Body of pancreas (tissue), 4 donors: ENCODE measurements around the gene KLRD1. TPM values are rescaled to one million over a fixed set of nuclear protein-coding genes. Genes with fewer than 3 reads are reported as not detected.

Source experiments
- ATAC-seq: fragments of 150-250 bp; one replicate; pipeline ENCODE4 v1.9.1; 2016
- DNase-seq, 4 donors: peaks; one replicate each; pipeline ENCODE4 v3.0.0-alpha.2; 2019
- H3K27ac ChIP-seq, 4 donors: fragments of 200-600 bp; sonication (generic); 1 replicate in 3 of 4; 2 replicates in 1 of 4; pipeline versions ENCODE4 v1.5.1 to v1.6.1; 2016 to 2019; ENCODE audit warnings: mild to moderate bottlenecking in 1 of 4, mixed read lengths in 1 of 4, moderate library complexity in 1 of 4
- H3K27me3 ChIP-seq, 2 donors: fragments of 200-600 bp; sonication (generic); one replicate each; pipeline ENCODE4 v1.6.0; 2016; ENCODE audit warnings: mild to moderate bottlenecking in 1 of 2
- H3K36me3 ChIP-seq, 2 donors: fragments of 200-600 bp; sonication (generic); replicated peaks in 1 of 2; 2 replicates each; pipeline ENCODE4 v1.5.1; 2016; ENCODE audit warnings: low read depth in 2 of 2; ENCODE audit not compliant: insufficient read depth in 1 of 2
- H3K4me1 ChIP-seq: fragments of 200-600 bp; sonication (generic); one replicate; pipeline ENCODE4 v1.6.0; 2016
- H3K4me3 ChIP-seq, 2 donors: fragments of 200-600 bp; sonication (generic); 1 replicate in 1 of 2; 2 replicates in 1 of 2; pipeline ENCODE4 v1.5.1; 2016 to 2019
- H3K9me3 ChIP-seq, 3 donors: fragments of 200-600 bp; sonication (generic); 1 replicate in 2 of 3; 2 replicates in 1 of 3; pipeline ENCODE4 v1.5.1; 2016
- POLR2A ChIP-seq, 3 donors: fragments of 450-650 bp; IDR thresholded peaks; one replicate each; pipeline ENCODE4 v1.6.1; 2016; ENCODE audit warnings: antibody characterized with exemption in 3 of 3, mild to moderate bottlenecking in 2 of 3
- WGBS, 2 donors: methylation state at CpG; one replicate each; pipeline ENCODE4 v1.1.5; 2017; 5-methylcytosine and 5-hydroxymethylcytosine counted together
- intact Hi-C: fragments of 100-400 bp; cut with DNase I; formaldehyde crosslinking; loops from one replicate; pipeline ENCODE4 v1.15.1; 2023
- total RNA-seq, 2 donors: library from RNA; depleted of rRNA; stranded (reverse); fragments of >200 nt; gene quantifications; one replicate each; pipeline ENCODE4 v1.1.0, GENCODE V29; 2016
- TF ChIP-seq, protein P1 (sequence below), 7 experiments: fragments of 450-650 bp in 4 of 7; fragments of 200-600 bp in 3 of 7; sonication (generic) in 3 of 7; IDR thresholded peaks; one replicate each; pipeline ENCODE4 v1.5.1; 2016 to 2019; ENCODE audit warnings: antibody characterized with exemption in 7 of 7

The KLRD1 gene
- total RNA-seq, 2 donors from 2014 or later: under 0.01 to 0.78 TPM

GRCh38 chr12:10361622-10362021 lies 54.0 kb downstream of the KLRD1 start:
- Histone ChIP-seq H3K4me3 (no peak overlapping the region), H3K36me3 (no peaks in the 10 kb centered on the region), H3K9me3 (no peaks in the 10 kb centered on the region), H3K27me3 (no peaks in the 10 kb centered on the region), H3K27ac (peak overlapping the region in 3 of 4 donors; percentile 90 to 98 (median 91)), H3K4me1 (peaks cover 26% of the 10 kb centered on the region)
- no peak for DNase-seq
- TF ChIP-seq, protein P1, sequence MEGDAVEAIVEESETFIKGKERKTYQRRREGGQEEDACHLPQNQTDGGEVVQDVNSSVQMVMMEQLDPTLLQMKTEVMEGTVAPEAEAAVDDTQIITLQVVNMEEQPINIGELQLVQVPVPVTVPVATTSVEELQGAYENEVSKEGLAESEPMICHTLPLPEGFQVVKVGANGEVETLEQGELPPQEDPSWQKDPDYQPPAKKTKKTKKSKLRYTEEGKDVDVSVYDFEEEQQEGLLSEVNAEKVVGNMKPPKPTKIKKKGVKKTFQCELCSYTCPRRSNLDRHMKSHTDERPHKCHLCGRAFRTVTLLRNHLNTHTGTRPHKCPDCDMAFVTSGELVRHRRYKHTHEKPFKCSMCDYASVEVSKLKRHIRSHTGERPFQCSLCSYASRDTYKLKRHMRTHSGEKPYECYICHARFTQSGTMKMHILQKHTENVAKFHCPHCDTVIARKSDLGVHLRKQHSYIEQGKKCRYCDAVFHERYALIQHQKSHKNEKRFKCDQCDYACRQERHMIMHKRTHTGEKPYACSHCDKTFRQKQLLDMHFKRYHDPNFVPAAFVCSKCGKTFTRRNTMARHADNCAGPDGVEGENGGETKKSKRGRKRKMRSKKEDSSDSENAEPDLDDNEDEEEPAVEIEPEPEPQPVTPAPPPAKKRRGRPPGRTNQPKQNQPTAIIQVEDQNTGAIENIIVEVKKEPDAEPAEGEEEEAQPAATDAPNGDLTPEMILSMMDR (IDR thresholded peaks at IDR 0.05): no peak
- TF ChIP-seq POLR2A (IDR thresholded peaks at IDR 0.05): no peak
- WGBS, 2 donors: 31 to 37% methylated on average over 4 of the region's 4 CpGs
- intact Hi-C loops: no loop called here
- ATAC-seq: no peak

DNA sequence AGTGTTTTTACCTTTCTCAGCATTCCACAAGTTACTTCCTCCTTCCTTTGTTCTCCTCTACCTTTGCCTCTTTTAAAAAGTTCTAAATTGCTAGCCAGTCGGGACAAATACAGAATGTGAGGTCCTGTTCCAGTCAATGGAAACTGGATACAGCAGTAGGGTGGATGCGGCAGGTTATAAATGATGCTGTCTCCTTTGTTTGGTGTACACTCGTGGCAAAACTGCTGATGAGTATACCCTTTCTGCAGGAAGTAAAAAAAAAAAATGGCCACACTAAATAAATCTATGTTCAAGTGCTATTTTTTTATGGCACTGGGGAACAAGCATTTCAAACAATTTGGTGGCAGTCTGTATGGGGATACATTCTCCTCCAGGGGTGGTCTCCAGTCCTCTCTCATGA lies 54.7 kb downstream of the KLRD1 start:
- DNase-seq: no peak
- intact Hi-C loops: no loop called here

GRCh38 chr12:10362828-10363657 lies 55.4 kb downstream of the KLRD1 start:
- peaks cover 32% of the 10 kb centered on the region for H3K4me1 ChIP-seq
- ATAC-seq: no peak
- intact Hi-C loops: no loop called here
- no peaks in the 10 kb centered on the region for H3K9me3 ChIP-seq
- DNase-seq: no peak
- H3K27ac ChIP-seq: peak overlapping the region; percentile 90 to 98 (median 91)
- H3K4me3 ChIP-seq: no peak overlapping the region
- H3K36me3 ChIP-seq: no peaks in the 10 kb centered on the region
- WGBS, 2 donors: 61 to 65% methylated on average over 9 of the region's 9 CpGs
- H3K27me3 ChIP-seq: no peaks in the 10 kb centered on the region
- TF ChIP-seq, protein P1 (IDR thresholded peaks at IDR 0.05): no peak
- no peak for TF ChIP-seq POLR2A (IDR thresholded peaks at IDR 0.05)

More for the DNA sequence above, 54.7 kb downstream of the KLRD1 start:
- Histone ChIP-seq H3K4me3 (no peak overlapping the region), H3K9me3 (no peaks in the 10 kb centered on the region), H3K4me1 (peaks cover 32% of the 10 kb centered on the region), H3K27me3 (no peaks in the 10 kb centered on the region), H3K27ac (peak overlapping the region in 3 of 4 donors; percentile 90 to 98 (median 91)), H3K36me3 (no peaks in the 10 kb centered on the region)
- WGBS, 2 donors: 51 to 71% methylated on average over 3 of the region's 3 CpGs
- TF ChIP-seq POLR2A (IDR thresholded peaks at IDR 0.05): no peak
- TF ChIP-seq, protein P1 (IDR thresholded peaks at IDR 0.05): no peak
- no peak for ATAC-seq

DNA sequence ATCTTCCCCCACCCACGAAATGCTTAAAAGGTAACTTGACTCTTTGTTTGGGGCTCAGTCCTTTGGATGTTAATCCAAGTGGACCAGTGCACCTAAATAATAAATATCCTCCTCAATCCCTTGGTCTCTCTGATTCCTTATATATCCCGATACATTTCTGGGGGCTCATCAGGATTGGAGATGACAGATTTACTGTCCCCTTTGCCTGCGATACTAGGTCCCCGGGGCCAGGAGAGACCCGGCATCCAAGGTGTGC lies 55.9 kb downstream of the KLRD1 start:
- no peaks in the 10 kb centered on the region for H3K9me3 ChIP-seq
- H3K27me3 ChIP-seq: no peaks in the 10 kb centered on the region
- H3K4me3 ChIP-seq: no peak overlapping the region
- no peaks in the 10 kb centered on the region for H3K36me3 ChIP-seq
- peaks cover 32% of the 10 kb centered on the region for H3K4me1 ChIP-seq
- H3K27ac ChIP-seq: peak overlapping the region; percentile 90 to 98 (median 91)
- WGBS, 2 donors: 70 to 80% methylated on average over 5 of the region's 5 CpGs
- ATAC-seq (no peak), DNase-seq (no peak)
- TF ChIP-seq POLR2A (IDR thresholded peaks at IDR 0.05): no peak
- TF ChIP-seq, protein P1 (IDR thresholded peaks at IDR 0.05): no peak
- intact Hi-C loops: no loop called here
